ENCODE data around the gene HNRNPA0.

GRCh38 chr5:137706841-137707240, 47.3 kb downstream of the HNRNPA0 start:
- TF ChIP-seq EZH2phosphoT487 (IDR thresholded peaks at IDR 0.05; ENCODE audit: borderline replicate concordance) (no peak), CTCF (IDR thresholded peaks at IDR 0.05 in 2 of 3, conservative IDR thresholded peaks at IDR 0.05 in 1 of 3; ENCODE audit: borderline replicate concordance in 1 of 3, insufficient read depth in 1 of 3, low read depth in 2 of 3, low read length in 2 of 3) (no peak), POLR2AphosphoS5 (IDR thresholded peaks at IDR 0.05; ENCODE audit: low read depth, low read length) (no peak), SP1 (IDR thresholded peaks at IDR 0.05; ENCODE audit: low read depth) (no peak), RAD21 (IDR thresholded peaks at IDR 0.05; ENCODE audit: low read depth) (no peak), ZNF274 (IDR thresholded peaks at IDR 0.05; ENCODE audit: low read depth, low read length) (no peak), YY1 (IDR thresholded peaks at IDR 0.05; ENCODE audit: extremely low read depth, insufficient replicate concordance, low read depth, low read length) (no peak), TCF7L2 (IDR thresholded peaks at IDR 0.05; ENCODE audit: borderline replicate concordance, extremely low read depth, insufficient read depth, insufficient read length) (no peak), POLR2A (IDR thresholded peaks at IDR 0.05; ENCODE audit: borderline replicate concordance, extremely low read depth, insufficient read depth, insufficient read length) (no peak)
